ENCODE results near the gene WDR27.

DNA sequence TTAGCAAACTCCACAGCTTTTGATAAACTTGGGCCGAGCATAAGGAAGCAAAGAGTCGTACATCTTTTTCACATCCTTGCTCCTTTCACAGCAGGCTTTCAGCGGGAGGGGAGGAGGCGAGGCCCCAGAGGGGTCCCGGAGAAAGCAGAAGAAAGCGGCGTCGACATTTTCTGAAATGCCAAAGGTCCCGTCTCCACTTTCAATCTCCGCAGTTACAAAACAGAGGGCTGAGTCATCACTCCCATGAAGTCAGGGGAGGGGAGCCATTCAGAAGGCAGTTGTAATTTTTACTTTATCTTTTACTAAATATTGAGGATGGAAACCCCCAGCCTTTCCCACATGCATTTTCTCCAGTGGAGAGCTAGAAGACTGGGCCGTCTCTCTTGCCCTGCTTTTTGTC, 274.0 kb downstream of the WDR27 start:
- TF ChIP-seq CTCF (IDR thresholded peaks at IDR 0.05) = no peak
- no peak for TF ChIP-seq POLR2A (IDR thresholded peaks at IDR 0.05)
- TF ChIP-seq EP300 (IDR thresholded peaks at IDR 0.05) = no peak
- no peak for TF ChIP-seq POLR2AphosphoS5 (IDR thresholded peaks at IDR 0.05)
